NT2/D1 (cell line): ENCODE results near the gene ZNF396.

Experiments
- YY1 ChIP-seq: IDR thresholded peaks from 2 replicates; pipeline ENCODE4 v1.6.1; 2011; ENCODE audit not compliant: insufficient read length, insufficient read depth
- ZNF274 ChIP-seq: IDR thresholded peaks from 2 replicates; pipeline ENCODE4 v1.6.1; 2011; ENCODE audit warnings: mild to moderate bottlenecking, low read depth, low read length

GRCh38 chr18:35418610-35419009 lies 41.5 kb upstream of the ZNF396 start:
- TF ChIP-seq YY1 (no peak), ZNF274 (no peak)
